A673 (cell line): ENCODE data around the gene ARMH3. TPM values are rescaled to one million over a fixed set of nuclear protein-coding genes. Genes with fewer than 3 reads are reported as not detected.

Experiments used
- BruUV-seq: library from RNA; stranded (reverse); fragments of 400-500 nt; replicated peaks from 2 replicates; lab custom pipeline; 2021; lab: Mats Ljungman, UMichigan
- CTCF ChIA-PET: fragments of 300-600 bp; sonication (Branson Sonifier 250); formaldehyde crosslinking; loops from one replicate; lab custom pipeline; 2022; ENCODE audit warnings: antibody characterized with exemption; lab: Charles Lee
- POLR2A ChIA-PET: fragments of 300-600 bp; sonication (Branson Sonifier 250); formaldehyde crosslinking; loops from one replicate; lab custom pipeline; 2022; ENCODE audit warnings: antibody characterized with exemption; ENCODE audit not compliant: low non-redundant PET; lab: Charles Lee
- DNase-seq: peaks from one replicate; pipeline ENCODE4 v3.0.0-alpha.2; 2015; ENCODE audit warnings: low spot score
- H3K27ac ChIP-seq: fragments of 200-600 bp; sonication (generic); 2 replicates; pipeline ENCODE4 v1.5.1; 2016; ENCODE audit warnings: mixed run types, low read depth, mild to moderate bottlenecking, mixed read lengths, antibody characterized with exemption, low read length; ENCODE audit not compliant: poor library complexity, severe bottlenecking
- H3K27me3 ChIP-seq: fragments of 200-600 bp; sonication (generic); replicated peaks from 2 replicates; pipeline ENCODE4 v1.6.1; 2017; ENCODE audit warnings: mixed run types, low read depth, mild to moderate bottlenecking, mixed read lengths, antibody characterized with exemption, low read length; ENCODE audit not compliant: insufficient read depth, poor library complexity
- H3K36me3 ChIP-seq: fragments of 200-600 bp; sonication (generic); 2 replicates; pipeline ENCODE4 v1.6.1; 2016; ENCODE audit warnings: mixed run types, mild to moderate bottlenecking, mixed read lengths, antibody characterized with exemption, low read length; ENCODE audit not compliant: insufficient read depth, poor library complexity, severe bottlenecking
- H3K4me1 ChIP-seq: fragments of 200-600 bp; sonication (generic); 2 replicates; pipeline ENCODE4 v1.6.1; 2017; ENCODE audit warnings: mixed run types, mild to moderate bottlenecking, mixed read lengths, antibody characterized with exemption, low read length; ENCODE audit not compliant: insufficient read depth, poor library complexity, severe bottlenecking
- H3K4me3 ChIP-seq: fragments of 200-600 bp; sonication (generic); 2 replicates; pipeline ENCODE4 v1.5.1; 2016; ENCODE audit warnings: low read depth, mixed run types, mild to moderate bottlenecking, mixed read lengths, low read length; ENCODE audit not compliant: poor library complexity, severe bottlenecking
- H3K9me3 ChIP-seq: fragments of 200-600 bp; sonication (generic); 2 replicates; pipeline ENCODE4 v1.6.1; 2016; ENCODE audit warnings: mixed run types, low read depth, mild to moderate bottlenecking, mixed read lengths, antibody characterized with exemption, low read length; ENCODE audit not compliant: poor library complexity, severe bottlenecking
- EZH2 ChIP-seq: fragments of 200-600 bp; sonication (generic); IDR thresholded peaks from 2 replicates; pipeline ENCODE4 v1.6.1; 2017; ENCODE audit warnings: borderline replicate concordance, low read depth, mild to moderate bottlenecking, mixed read lengths, antibody characterized with exemption, low read length; ENCODE audit not compliant: poor library complexity, severe bottlenecking
- intact Hi-C: fragments of 100-400 bp; cut with micrococcal nuclease; formaldehyde crosslinking; loops from one replicate; pipeline ENCODE4 v1.10.0; 2022; ENCODE audit not compliant: unreplicated experiment
- total RNA-seq: library from RNA; stranded (reverse); gene quantifications from 2 replicates; pipeline ENCODE4 v1.2.3, GENCODE V29; 2021
- TF ChIP-seq, protein P1 (sequence below): fragments of 300-800, 200-600 bp; sonication (generic); conservative IDR thresholded peaks from 2 replicates; pipeline ENCODE4 v1.5.1; 2017; ENCODE audit warnings: low read depth, mild to moderate bottlenecking, antibody characterized with exemption, low read length, moderate library complexity, mixed read lengths

Gene ARMH3
- total RNA-seq, 1 experiment from 2014 or later = 17.8 TPM

DNA sequence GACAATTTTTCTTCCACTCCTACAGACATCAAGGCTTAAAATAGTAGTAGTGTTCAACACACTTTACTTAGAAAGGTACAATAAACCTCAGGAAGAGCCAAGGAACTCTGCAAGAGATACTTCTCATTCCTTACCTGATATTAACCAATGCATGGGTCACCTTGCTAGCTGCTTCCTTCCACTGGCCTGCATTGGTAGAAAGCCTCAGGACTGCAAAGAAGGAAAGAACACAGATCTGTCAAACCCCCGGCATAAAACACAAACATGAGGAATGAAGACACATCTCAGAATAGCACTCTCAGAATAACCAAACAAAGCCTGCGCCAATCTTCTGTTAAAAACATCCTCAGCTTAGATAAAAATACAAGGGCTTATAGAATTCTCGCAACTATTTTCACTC is 116.2 kb downstream of the ARMH3 start:
- no peak overlapping the region for H3K27ac ChIP-seq
- POLR2A ChIA-PET = no interaction called here
- intact Hi-C loops = no loop called here
- CTCF ChIA-PET = no interaction called here
- H3K9me3 ChIP-seq = no peaks in the 10 kb centered on the region
- H3K4me3 ChIP-seq = no peak overlapping the region
- peaks cover 2% of the 10 kb centered on the region for H3K4me1 ChIP-seq
- H3K36me3 ChIP-seq = no peaks in the 10 kb centered on the region
- no peaks in the 10 kb centered on the region for H3K27me3 ChIP-seq
- no peak for DNase-seq
- TF ChIP-seq EZH2 = no peak
- no TSS peak for BruUV-seq

DNA sequence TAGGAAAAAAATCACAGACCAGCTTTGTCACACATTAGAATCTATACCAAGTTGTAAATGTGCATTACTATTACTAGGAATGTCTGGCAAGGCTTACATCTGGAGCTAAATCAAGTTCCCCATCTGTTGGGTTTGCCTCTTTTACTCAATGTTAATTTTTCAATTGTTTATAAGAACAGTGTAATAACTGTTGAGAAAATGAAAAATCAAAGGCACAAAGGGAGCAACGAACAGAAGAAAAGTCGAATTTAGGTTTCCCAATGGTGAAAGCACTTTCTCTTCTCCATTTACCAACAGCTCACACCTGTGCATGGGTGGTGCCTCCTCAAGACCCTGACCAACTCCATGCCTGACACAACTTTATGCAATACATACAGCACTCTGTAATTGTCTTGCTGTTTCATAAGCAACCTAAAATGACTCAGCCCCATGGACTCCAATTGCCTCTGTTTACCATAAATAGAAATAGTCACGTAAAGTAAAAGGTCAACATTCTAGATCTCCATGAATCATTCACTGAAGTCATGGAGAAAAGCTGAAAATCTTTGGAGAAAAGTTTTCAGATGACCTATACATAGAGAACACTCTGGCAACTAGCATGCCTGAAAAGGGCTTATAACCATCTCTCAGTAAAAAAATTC is 116.8 kb downstream of the ARMH3 start:
- TF ChIP-seq, protein P1, sequence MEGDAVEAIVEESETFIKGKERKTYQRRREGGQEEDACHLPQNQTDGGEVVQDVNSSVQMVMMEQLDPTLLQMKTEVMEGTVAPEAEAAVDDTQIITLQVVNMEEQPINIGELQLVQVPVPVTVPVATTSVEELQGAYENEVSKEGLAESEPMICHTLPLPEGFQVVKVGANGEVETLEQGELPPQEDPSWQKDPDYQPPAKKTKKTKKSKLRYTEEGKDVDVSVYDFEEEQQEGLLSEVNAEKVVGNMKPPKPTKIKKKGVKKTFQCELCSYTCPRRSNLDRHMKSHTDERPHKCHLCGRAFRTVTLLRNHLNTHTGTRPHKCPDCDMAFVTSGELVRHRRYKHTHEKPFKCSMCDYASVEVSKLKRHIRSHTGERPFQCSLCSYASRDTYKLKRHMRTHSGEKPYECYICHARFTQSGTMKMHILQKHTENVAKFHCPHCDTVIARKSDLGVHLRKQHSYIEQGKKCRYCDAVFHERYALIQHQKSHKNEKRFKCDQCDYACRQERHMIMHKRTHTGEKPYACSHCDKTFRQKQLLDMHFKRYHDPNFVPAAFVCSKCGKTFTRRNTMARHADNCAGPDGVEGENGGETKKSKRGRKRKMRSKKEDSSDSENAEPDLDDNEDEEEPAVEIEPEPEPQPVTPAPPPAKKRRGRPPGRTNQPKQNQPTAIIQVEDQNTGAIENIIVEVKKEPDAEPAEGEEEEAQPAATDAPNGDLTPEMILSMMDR = no peak
- TF ChIP-seq EZH2 = no peak
- Histone ChIP-seq H3K4me1 (peaks cover 8% of the 10 kb centered on the region), H3K27ac (no peak overlapping the region), H3K36me3 (no peaks in the 10 kb centered on the region), H3K27me3 (no peaks in the 10 kb centered on the region), H3K9me3 (no peaks in the 10 kb centered on the region), H3K4me3 (no peak overlapping the region)
- no peak for DNase-seq
- intact Hi-C loops = no loop called here
- ChIA-PET CTCF (no interaction called here), POLR2A (no interaction called here)
- no TSS peak for BruUV-seq

DNA sequence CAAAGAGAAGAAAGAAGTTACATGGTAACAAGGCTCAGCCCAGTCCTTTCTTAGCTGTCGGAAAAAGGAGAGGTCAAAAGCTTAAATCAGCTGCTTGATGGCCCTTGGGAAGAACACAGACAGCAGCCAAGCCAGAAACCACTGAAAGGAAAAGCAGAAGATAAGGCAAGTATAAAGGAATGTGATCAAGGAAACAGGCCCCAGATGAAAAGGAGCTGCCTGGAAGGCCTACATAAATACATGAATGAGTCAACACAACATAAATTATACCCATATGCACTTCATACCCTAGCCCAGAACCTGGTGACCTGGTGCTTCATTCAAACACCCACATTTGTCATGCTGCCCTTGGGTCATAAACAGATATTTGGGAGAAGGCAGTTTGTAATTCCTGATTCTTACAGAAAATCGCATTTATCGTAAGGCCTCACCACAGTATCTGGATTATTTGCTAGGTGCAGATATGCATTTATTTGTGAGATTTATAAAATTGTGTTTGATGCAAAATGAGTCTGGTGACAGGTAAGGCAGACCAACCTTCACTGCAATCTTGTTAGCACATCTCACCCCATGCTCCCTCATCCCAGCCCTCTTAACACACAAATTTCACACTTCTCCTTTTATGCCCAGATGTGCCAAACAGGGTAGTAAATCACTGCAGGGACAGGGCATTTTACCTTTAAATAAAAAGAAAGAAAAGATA is 117.5 kb downstream of the ARMH3 start:
- H3K36me3 ChIP-seq = no peaks in the 10 kb centered on the region
- no peak overlapping the region for H3K4me3 ChIP-seq
- POLR2A ChIA-PET = no interaction called here
- CTCF ChIA-PET = no interaction called here
- BruUV-seq = no TSS peak
- no peak for DNase-seq
- H3K27me3 ChIP-seq = no peaks in the 10 kb centered on the region
- H3K27ac ChIP-seq = no peak overlapping the region
- intact Hi-C loops = no loop called here
- TF ChIP-seq EZH2 = no peak
- TF ChIP-seq, protein P1 = no peak
- H3K4me1 ChIP-seq = peaks cover 11% of the 10 kb centered on the region
- no peaks in the 10 kb centered on the region for H3K9me3 ChIP-seq

DNA sequence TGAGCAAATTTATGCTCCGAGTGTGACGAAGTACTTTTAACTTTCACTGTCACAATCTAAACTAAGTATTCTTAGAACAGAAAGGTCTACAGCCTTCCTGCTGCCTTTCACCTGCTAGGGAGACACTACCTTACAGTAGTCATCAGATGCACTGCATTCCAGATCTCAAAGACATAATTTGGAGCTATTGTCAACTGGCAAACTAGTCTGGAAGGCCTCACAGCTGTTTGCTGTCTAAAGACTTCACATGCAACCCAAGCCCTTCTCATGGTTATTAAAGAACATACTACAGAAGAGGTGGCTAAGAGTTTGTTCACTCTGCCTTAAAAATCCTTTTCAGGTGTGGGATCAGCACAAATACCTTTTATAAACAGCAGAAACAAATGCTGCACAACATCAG is 120.5 kb downstream of the ARMH3 start:
- no peaks in the 10 kb centered on the region for H3K9me3 ChIP-seq
- H3K4me1 ChIP-seq = peaks cover 11% of the 10 kb centered on the region
- H3K4me3 ChIP-seq = no peak overlapping the region
- H3K36me3 ChIP-seq = no peaks in the 10 kb centered on the region
- no TSS peak for BruUV-seq
- intact Hi-C loops = no loop called here
- CTCF ChIA-PET = no interaction called here
- DNase-seq = no peak
- H3K27me3 ChIP-seq = no peaks in the 10 kb centered on the region
- H3K27ac ChIP-seq = no peak overlapping the region
- TF ChIP-seq, protein P1 = no peak
- TF ChIP-seq EZH2 = no peak
- POLR2A ChIA-PET = no interaction called here
